Smooth muscle cell (in vitro differentiated cells): ENCODE data around the gene SLC35F3. TPM values are rescaled to one million over a fixed set of nuclear protein-coding genes. Genes with fewer than 3 reads are reported as not detected.

Source experiments
- DNase-seq: peaks from one replicate; lab custom pipeline; 2025; ENCODE audit not compliant: unreplicated experiment; lab: John Stamatoyannopoulos, UW
- H2AFZ ChIP-seq: fragments of 200-600 bp; sonication (generic); 2 replicates; pipeline ENCODE4 v1.6.0; 2016; ENCODE audit warnings: antibody characterized with exemption, low read depth, mild to moderate bottlenecking
- H3F3A ChIP-seq: fragments of 200-600 bp; sonication (generic); 2 replicates; pipeline ENCODE4 v1.6.0; 2017; ENCODE audit warnings: antibody characterized with exemption, low read depth
- H3K27ac ChIP-seq: fragments of 200-600 bp; sonication (generic); 2 replicates; pipeline ENCODE4 v1.5.1; 2016; ENCODE audit warnings: low read depth, mild to moderate bottlenecking
- H3K27me3 ChIP-seq: fragments of 200-600 bp; sonication (generic); 2 replicates; pipeline ENCODE4 v1.6.1; 2016; ENCODE audit warnings: low read depth, mild to moderate bottlenecking
- H3K36me3 ChIP-seq: fragments of 200-600 bp; sonication (generic); 2 replicates; pipeline ENCODE4 v1.5.1; 2016; ENCODE audit warnings: low read depth
- H3K4me1 ChIP-seq: fragments of 200-600 bp; sonication (generic); 2 replicates; pipeline ENCODE4 v1.5.1; 2016; ENCODE audit warnings: low read depth
- H3K4me2 ChIP-seq: fragments of 200-600 bp; sonication (generic); 2 replicates; pipeline ENCODE4 v1.6.0; 2016; ENCODE audit warnings: mild to moderate bottlenecking
- H3K4me3 ChIP-seq: fragments of 200-600 bp; sonication (generic); 2 replicates; pipeline ENCODE4 v1.5.1; 2016; ENCODE audit warnings: mild to moderate bottlenecking
- H3K79me2 ChIP-seq: fragments of 200-600 bp; sonication (generic); 2 replicates; pipeline ENCODE4 v1.6.0; 2016; ENCODE audit warnings: low read depth, mild to moderate bottlenecking
- H3K9ac ChIP-seq: fragments of 200-600 bp; sonication (generic); 2 replicates; pipeline ENCODE4 v1.6.0; 2016; ENCODE audit warnings: low read depth
- H3K9me3 ChIP-seq: fragments of 200-600 bp; sonication (generic); replicated peaks from 2 replicates; pipeline ENCODE4 v1.5.1; 2016; ENCODE audit warnings: low read depth
- H4K20me1 ChIP-seq: fragments of 200-600 bp; sonication (generic); 2 replicates; pipeline ENCODE4 v1.6.0; 2016; ENCODE audit warnings: low read depth
- CTCF ChIP-seq: fragments of 200-600 bp; sonication (generic); IDR thresholded peaks from 2 replicates; pipeline ENCODE4 v1.5.1; 2017; ENCODE audit warnings: borderline replicate concordance, mild to moderate bottlenecking, antibody characterized with exemption; ENCODE audit not compliant: insufficient read depth, poor library complexity, severe bottlenecking
- WGBS: methylation state at CpG from one replicate; pipeline ENCODE4 v1.1.7; 2016; ENCODE audit warnings: low lambda C conversion rate; 5-methylcytosine and 5-hydroxymethylcytosine counted together
- polyA plus RNA-seq: library from polyadenylated mRNA; unstranded; fragments of >200 nt; fragmentation: Nextera tagmentation; extraction: Ambion mirVana; gene quantifications from 2 replicates; pipeline ENCODE4 v1.2.1, GENCODE V29; 2016
- total RNA-seq: library from RNA; depleted of rRNA; stranded (reverse); fragments of >200 nt; gene quantifications from 2 replicates; pipeline ENCODE4 v1.2.3, GENCODE V29; 2014

The SLC35F3 gene
- total and polyA plus RNA-seq, 2 experiments from 2014 or later, result 0.31 to 0.66 TPM

GRCh38 chr1:234315091-234315541 is 410.6 kb downstream of the SLC35F3 start:
- Histone ChIP-seq H3K4me2 (no peak overlapping the region), H3F3A (no peaks in the 10 kb centered on the region), H2AFZ (no peak overlapping the region), H3K4me3 (no peak overlapping the region), H4K20me1 (no peaks in the 10 kb centered on the region), H3K27me3 (peaks cover 19% of the 10 kb centered on the region), H3K9ac (no peak overlapping the region), H3K27ac (no peak overlapping the region), H3K79me2 (no peaks in the 10 kb centered on the region), H3K9me3 (no peaks in the 10 kb centered on the region), H3K4me1 (no peaks in the 10 kb centered on the region), H3K36me3 (no peaks in the 10 kb centered on the region)
- TF ChIP-seq CTCF, result no peak
- DNase-seq, result no peak
- 77% methylated on average over 6 of the region's 6 CpGs for WGBS

GRCh38 chr1:234315588-234315987 is 411.1 kb downstream of the SLC35F3 start:
- Histone ChIP-seq H3K4me2 (no peak overlapping the region), H3K9ac (no peak overlapping the region), H3K36me3 (no peaks in the 10 kb centered on the region)

GRCh38 chr1:234316486-234316885 is 412.0 kb downstream of the SLC35F3 start:
- DNase-seq, result no peak
- H3F3A ChIP-seq, result no peaks in the 10 kb centered on the region
- WGBS, result 95% methylated on average over 18 of the region's 18 CpGs
- no peak overlapping the region for H3K27ac ChIP-seq
- H3K4me3 ChIP-seq, result no peak overlapping the region
- no peak overlapping the region for H3K9ac ChIP-seq
- no peak overlapping the region for H2AFZ ChIP-seq
- H3K27me3 ChIP-seq, result peaks cover 23% of the 10 kb centered on the region
- H4K20me1 ChIP-seq, result no peaks in the 10 kb centered on the region
- H3K4me1 ChIP-seq, result no peaks in the 10 kb centered on the region
- no peaks in the 10 kb centered on the region for H3K9me3 ChIP-seq
- no peaks in the 10 kb centered on the region for H3K36me3 ChIP-seq
- no peaks in the 10 kb centered on the region for H3K79me2 ChIP-seq
- no peak for TF ChIP-seq CTCF
- H3K4me2 ChIP-seq, result no peak overlapping the region

More at GRCh38 chr1:234315588-234315987, 411.1 kb downstream of the SLC35F3 start:
- no peaks in the 10 kb centered on the region for H3K9me3 ChIP-seq
- no peak for DNase-seq
- WGBS, result 84% methylated on average over 3 of the region's 3 CpGs
- H3K27me3 ChIP-seq, result peaks cover 19% of the 10 kb centered on the region
- no peak overlapping the region for H3K27ac ChIP-seq
- TF ChIP-seq CTCF, result no peak
- no peaks in the 10 kb centered on the region for H3F3A ChIP-seq
- H2AFZ ChIP-seq, result no peak overlapping the region
- H3K4me1 ChIP-seq, result no peaks in the 10 kb centered on the region
- H4K20me1 ChIP-seq, result no peaks in the 10 kb centered on the region
- no peak overlapping the region for H3K4me3 ChIP-seq
- no peaks in the 10 kb centered on the region for H3K79me2 ChIP-seq

- no peaks in the 10 kb centered on the region for H3K4me1 ChIP-seq
- H4K20me1 ChIP-seq, result no peaks in the 10 kb centered on the region
- H3K79me2 ChIP-seq, result no peaks in the 10 kb centered on the region
- 74% methylated on average over 6 of the region's 6 CpGs for WGBS
- no peak overlapping the region for H3K4me3 ChIP-seq
- H3K27me3 ChIP-seq, result peaks cover 21% of the 10 kb centered on the region
- no peak overlapping the region for H3K4me2 ChIP-seq
- no peak overlapping the region for H3K27ac ChIP-seq
- no peak for TF ChIP-seq CTCF
- no peaks in the 10 kb centered on the region for H3F3A ChIP-seq
- H3K9ac ChIP-seq, result no peak overlapping the region
- H3K9me3 ChIP-seq, result no peaks in the 10 kb centered on the region
- no peak overlapping the region for H2AFZ ChIP-seq
- H3K36me3 ChIP-seq, result no peaks in the 10 kb centered on the region
- no peak for DNase-seq
Measured at GRCh38 chr1:234316937-234317336, 412.5 kb downstream of the SLC35F3 start.
